ENCODE measurements around the gene MEIOC. TPM values are rescaled to one million over a fixed set of nuclear protein-coding genes. Genes with fewer than 3 reads are reported as not detected.
A peak's percentile ranks its signal among the peaks of the same experiment; 100 is the strongest.
"Not testable (repeated sequence)": the region's sequence is repeated elsewhere in the genome, so short reads cannot be mapped to it uniquely, and the experiment has no call there.

The MEIOC gene
- total RNA-seq, 2 donors from 2014 or later: 0.10 TPM; not detected in 1

DNA sequence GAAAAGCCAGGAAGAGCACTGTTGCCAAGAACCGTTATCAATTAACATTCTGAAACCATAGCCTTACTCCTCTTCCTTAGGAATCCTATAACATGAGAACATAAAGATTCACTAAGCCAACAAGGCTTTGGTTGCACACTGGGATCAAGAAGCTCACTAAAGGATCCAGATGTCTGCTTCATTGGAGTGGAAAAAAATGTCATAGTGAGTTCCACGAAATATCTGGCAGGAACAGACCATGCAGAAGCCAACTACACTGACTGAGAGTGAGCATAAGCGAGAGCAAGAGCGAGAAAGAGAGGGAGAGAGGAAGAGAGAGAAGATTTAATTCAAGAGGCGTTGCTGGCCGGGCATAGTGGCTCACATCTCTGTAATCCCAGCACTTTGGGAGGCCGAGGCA, 13.4 kb upstream of the MEIOC start:
- intact Hi-C loops (cut with DNase I): no loop called here
- no peak for DNase-seq (ENCODE audit: low spot score)

DNA sequence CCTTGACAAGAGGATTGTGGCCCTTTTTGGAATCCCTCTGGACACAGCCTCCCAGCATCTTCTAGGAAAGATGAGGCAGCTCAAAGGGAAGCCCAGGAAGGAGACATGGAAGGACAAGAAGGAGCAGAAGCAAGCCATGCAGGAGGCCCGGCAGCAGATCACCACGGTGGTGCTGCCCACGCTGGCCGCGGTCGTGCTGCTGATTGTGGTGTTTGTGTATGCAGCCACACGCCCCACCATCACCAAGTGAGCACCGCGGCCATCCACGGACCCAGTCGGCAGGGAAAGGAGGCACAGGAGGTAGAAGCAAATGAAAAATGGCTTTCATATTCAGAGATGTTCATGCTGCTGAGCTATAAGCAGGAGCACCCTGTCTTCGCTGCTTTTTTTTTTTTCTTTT, 10.9 kb upstream of the MEIOC start:
- intact Hi-C loops (cut with DNase I): no loop called here
- peak; percentile 49 for DNase-seq (ENCODE audit: low spot score)

DNA sequence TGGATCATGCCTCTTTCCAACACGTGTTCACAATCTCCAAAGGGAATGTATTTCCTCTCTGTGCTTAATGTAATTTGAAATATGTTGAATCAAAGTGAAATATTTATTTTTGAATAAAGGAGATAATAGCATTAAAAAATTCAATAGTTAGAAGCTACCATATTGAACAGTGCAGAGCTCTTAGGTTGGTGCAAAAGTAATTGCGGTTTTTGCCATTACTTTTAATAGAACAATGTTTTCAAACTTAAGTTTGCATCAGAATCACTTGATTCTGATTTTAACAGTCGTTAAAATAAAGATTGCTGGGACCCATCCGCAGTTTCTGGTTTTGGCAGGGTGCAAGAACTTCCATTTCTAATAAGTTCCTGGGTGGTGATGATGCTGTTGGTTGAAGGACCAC, 10.0 kb upstream of the MEIOC start:
- intact Hi-C loops (cut with DNase I): no loop called here
- DNase-seq (ENCODE audit: low spot score): no peak

DNA sequence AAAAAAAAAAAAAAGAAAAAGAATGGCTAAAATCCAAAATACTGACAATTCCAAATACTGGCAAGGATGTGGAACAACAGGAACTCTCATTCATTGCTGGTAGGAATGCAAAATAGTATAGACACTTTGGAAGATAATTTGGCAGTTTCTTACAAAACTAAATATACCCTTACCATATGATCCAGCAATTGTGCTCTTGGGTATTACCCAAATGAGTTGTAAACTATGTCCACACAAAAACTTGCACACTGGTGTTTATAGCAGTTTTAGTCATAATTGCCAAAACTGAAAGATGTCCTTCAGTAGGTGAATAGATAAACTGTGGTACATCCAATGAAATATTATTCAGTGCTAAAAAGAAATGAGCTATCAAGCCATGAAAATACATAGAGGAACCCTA, 8.5 kb upstream of the MEIOC start:
- intact Hi-C loops (cut with DNase I): no loop called here
- no peak for DNase-seq (ENCODE audit: low spot score)

DNA sequence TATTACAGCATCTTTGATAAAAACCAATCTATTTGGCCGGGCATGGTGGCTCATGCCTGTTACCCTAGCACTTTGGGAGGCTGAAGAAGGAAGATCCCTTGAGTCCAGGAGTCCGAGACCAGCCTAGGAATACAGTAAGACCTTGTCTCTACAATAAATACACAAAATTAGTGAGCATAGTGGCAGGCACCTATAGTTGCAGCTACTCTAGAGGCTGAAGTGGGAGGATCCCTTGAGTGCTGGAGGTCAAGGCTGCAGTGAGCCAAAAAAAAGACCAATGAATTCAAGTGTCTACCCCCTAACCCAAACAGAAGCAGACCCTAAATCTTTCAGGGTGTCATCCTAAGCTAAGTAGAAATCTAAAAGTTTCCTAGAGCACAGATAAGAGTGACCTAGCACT, 7.3 kb upstream of the MEIOC start:
- DNase-seq (ENCODE audit: low spot score): no peak
- intact Hi-C loops (cut with DNase I): no loop called here

DNA sequence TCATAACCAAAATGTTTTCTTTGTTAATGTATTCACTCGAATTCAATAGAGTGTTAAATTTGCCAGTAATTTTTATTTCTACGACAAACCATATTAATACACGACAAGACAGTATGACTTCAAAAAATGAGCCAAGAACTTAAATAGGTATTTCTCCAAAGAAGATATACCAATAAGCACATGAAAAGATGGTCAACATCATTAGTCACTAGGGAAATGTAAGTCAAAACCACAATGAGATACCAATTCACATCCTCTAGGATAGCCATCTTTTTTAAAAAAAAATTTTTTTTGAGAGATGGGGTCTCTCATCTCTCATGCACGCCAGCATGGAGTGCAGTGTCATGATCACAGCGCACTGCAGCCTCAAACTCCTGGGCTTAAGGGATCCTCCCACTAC, 5.0 kb upstream of the MEIOC start:
- intact Hi-C loops (cut with DNase I): no loop called here
- no peak for DNase-seq (ENCODE audit: low spot score)

DNA sequence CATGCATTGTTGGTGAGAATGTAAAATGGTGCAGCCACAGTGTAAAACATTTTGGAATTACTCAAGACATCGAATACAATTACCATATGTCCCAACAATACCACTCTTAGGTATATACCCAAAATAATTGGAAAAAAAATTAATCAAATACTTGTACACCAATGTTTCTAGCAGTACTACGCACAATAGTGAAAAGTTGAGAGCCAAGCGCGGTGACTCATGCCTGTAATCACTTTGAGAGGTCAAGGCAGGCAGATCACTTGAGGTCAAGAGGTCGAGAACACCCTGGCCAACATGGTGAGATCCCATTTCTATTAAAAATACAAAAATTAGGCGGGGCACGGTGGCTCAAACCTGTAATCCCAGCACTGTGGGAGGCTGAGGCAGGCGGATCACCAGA, 3.5 kb upstream of the MEIOC start:
- no peak for DNase-seq (ENCODE audit: low spot score)
- intact Hi-C loops (cut with DNase I): no loop called here

DNA sequence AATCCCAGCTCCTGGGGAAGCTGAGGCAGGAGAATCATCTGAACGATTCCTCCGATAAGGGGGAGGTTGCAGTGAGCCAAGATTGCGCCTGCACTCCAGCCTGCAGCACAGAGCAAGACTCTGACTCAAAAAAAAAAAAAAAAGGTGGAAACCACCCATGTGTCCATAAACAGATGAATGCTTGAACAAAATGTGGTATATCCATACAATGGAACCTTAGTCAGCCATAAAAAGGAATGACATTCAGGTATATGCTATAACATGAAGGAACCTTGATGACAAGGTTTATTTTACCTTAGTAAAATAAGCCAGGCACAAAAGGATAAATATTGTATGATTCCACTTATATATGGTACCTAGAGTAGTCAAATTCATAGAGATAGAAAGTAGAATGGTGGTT, 2.9 kb upstream of the MEIOC start:
- intact Hi-C loops (cut with DNase I): no loop called here
- no peak for DNase-seq (ENCODE audit: low spot score)

DNA sequence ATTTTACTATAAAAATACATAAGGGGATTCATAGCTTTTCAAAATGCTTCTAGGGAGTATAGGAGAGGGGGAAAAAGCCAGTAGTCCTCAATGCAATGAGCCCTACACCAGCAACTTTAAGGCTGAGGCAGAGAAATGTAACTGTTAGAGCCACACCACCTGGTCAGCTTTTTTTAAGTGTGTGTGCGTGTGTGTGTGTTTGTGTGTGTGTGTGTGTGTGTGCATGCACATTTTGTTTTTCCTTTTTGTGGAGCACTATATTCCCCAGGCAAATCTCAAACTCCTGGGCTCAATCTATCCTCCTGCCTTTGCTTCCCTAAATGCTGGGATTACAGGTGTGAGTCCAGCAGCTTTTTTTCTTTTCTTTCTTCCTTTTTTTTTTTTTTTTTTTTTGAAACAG, 2.3 kb upstream of the MEIOC start:
- no peak for DNase-seq (ENCODE audit: low spot score)
- intact Hi-C loops (cut with DNase I): no loop called here

DNA sequence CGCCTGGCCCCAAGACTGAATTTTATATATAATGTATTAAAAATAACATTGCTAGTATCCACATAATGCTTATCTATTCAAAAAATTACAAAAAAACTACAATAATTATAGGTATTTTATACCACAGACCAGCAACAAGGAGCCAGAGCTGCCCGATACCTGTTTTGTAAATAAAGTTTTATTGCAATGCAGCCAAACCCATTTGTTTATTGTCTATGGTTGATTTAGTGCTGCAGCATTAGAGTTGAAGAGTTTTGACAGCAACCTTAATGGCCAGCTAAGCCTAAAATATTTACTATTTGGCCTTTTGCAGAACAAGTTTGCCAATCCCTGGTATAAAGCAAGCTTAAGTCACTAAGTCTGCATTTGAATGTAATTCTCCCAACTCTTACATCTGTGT, 5.6 kb downstream of the MEIOC start:
- no peak for DNase-seq (ENCODE audit: low spot score)
- intact Hi-C loops (cut with DNase I): no loop called here

DNA sequence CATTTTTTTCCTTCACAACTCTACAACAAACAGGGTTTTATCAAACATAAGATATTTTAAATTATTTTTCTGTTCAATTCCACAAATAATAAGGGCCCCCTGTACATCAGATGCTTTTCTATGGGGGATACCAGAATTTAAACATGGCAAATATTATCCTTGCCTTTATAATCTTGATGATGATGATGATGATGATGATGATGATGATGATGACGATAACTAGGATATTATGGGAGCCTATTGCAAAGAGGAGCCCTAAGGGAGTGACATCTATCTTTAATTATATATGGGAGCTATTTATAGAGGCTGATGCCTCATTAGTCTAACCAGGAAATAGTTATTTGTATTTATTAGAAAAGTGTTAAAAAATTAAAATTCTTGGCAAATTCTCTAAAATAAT, 6.8 kb downstream of the MEIOC start:
- no peak for DNase-seq (ENCODE audit: low spot score)
- intact Hi-C loops (cut with DNase I): no loop called here

DNA sequence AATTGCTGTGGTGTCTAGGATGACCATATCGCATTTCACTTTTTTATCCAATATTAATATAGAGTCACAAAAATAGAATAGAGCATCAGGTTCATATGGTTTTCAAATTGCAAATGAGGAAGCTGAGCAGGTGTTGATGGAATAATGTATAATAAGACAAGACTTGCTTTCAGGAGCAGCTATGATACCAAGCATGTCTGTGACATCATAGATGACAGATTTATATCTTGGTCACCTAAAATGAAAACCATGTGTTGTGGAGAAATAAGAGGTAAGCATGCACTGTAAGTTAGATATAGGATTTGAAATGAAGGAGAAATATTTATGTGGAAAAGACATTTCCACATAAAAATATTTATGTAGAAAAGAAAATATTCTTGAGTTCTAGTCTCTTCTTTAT, 8.6 kb downstream of the MEIOC start:
- intact Hi-C loops (cut with DNase I): no loop called here
- DNase-seq (ENCODE audit: low spot score): no peak

DNA sequence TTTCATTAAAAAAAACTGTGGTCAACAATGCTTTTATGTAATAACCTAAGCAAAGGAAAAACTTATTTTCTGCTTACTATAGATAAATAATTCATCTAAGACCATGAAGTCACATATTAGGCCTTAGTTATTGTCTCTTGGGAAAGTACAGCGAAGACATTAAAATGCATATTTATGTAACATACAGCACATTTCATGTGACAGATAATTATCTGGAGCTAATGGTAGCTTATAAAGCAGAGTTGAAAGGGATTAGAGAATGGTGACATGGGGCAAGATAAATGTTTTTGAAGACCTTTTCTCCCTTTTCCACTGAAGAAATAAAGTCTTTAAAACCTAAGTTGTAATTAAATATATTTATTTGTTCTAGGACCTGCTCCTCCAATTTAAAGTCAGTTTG, 9.7 kb downstream of the MEIOC start:
- DNase-seq (ENCODE audit: low spot score): no peak
- intact Hi-C loops (cut with DNase I): no loop called here

DNA sequence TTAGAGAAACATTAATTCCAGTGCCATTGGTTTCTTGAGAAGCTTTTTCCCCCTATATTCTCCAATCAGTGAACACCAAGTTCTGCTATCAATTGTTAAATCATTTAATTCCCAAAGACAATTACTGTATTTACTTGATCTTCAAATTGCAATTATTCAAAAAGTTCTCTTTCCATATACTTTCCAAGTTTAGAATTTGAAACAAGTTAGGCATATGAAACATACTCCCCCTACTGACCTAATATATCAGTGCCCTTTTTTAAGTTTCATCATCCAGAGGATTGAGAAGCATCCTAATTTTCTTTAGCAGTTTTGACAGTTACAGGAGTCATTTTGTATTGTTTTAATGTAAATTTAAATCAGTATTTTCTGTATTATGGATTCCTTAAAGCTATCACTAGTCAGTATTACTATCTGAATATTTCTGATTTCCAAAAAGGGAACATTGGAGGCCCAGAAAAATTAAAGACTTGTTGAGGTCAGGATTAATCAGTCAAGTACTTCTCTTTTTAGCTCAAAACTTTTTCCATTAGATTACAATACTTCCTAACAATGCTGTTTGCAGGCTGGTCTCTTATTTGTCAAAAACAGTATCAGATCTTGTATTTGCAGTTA, 16.3 kb downstream of the MEIOC start:
- no peak for DNase-seq (ENCODE audit: low spot score)
- intact Hi-C loops (cut with DNase I): no loop called here

DNA sequence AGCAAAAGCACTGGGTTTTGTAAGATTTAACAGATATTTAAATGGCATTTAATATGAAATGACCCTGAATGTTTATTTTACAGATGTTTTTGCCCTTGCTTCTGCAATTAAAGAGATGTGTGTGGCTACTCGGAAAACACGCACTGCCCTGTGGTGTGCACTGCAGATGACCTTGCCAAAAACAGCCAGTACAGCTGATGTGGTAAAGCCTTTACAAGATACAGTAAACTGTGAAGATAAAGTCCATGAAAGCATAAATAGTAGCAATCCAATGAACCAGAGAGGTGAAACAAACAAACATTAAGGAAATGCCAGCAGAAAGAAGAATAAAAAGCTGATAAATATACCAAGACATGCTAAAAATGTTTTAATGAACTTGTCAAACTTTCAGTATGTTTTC, 17.6 kb downstream of the MEIOC start:
- intact Hi-C loops (cut with DNase I): no loop called here

DNA sequence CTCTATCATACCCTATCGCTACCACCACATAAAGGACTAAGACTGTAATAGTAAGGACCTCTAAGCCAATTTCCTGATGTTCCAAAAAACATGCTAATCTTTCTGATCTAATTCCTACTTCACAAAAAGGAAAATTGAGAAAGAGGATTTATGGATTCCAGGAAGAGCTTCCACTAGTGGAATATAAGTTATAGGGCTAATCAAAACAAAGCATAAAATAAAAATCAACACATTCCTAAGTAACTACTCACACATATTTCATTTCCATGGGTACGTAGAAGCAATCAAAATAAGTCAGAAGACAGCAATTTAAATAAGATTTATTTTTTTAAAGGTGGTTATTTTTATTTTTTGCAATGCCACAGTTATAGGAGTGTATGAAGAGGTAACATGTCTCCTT, 20.9 kb downstream of the MEIOC start:
- no peak for DNase-seq (ENCODE audit: low spot score)
- intact Hi-C loops (cut with DNase I): no loop called here

More for the DNA sequence above, 17.6 kb downstream of the MEIOC start:
- DNase-seq (ENCODE audit: low spot score): no peak

DNA sequence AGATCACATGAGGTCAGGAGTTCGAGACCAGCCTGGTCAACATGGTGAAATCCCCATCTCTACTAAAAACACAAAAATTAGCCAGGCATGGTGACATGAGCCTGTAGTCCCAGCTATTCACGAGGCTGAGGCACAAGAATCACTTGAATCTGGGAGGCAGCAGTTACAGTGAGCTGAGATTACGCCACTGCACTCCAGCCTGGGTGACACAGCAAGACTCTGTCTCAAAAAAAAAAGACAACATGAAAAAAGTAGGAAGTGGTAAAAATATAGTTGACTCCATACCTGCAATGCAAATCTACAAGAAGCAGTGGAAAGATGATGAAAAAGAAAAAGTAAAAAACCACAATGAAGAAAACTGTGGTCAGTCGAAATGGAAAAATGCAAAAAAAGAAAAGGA, 27.0 kb downstream of the MEIOC start:
- intact Hi-C loops (cut with DNase I); DNase-seq (ENCODE audit: low spot score): not testable (repeated sequence)

DNA sequence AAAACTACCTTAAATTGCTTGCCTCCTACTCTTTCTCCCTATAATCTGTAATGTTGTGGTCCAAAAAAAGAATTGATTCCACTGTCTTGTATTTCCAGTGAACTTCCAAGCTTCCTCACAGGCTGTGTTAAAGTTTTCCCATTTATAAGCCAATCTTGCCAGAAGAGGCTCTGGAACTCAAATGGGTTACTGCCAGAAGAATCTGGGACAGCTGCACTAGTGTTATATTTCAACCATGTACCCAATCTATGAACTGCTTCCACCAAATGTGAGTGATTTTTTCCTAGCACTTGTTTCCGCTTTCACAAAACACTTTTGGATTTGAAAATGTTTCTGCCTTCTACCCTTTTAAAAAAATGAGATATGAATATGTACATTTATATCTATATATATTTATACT, 31.5 kb downstream of the MEIOC start:
- DNase-seq (ENCODE audit: low spot score): no peak
- intact Hi-C loops (cut with DNase I): no loop called here

DNA sequence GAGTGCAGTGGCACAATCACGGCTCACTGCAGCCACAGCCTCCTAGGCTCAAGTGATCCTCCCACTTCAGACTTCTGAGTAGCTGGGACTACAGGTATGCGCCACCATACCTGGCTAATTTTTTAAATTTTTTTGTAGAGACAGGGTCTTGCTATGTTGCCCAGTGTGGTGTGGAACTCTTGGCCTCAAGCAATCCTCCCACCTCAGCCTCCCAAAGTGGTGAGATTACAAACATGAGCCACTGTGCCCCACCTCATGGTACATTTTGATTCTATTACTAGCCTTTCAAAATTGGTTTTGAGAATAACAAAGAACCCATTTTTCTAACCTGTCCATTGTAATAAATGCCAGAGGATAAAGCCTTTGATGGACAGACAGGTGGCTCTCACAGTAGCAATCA, 31.9 kb downstream of the MEIOC start:
- no peak for DNase-seq (ENCODE audit: low spot score)
- intact Hi-C loops (cut with DNase I): no loop called here

DNA sequence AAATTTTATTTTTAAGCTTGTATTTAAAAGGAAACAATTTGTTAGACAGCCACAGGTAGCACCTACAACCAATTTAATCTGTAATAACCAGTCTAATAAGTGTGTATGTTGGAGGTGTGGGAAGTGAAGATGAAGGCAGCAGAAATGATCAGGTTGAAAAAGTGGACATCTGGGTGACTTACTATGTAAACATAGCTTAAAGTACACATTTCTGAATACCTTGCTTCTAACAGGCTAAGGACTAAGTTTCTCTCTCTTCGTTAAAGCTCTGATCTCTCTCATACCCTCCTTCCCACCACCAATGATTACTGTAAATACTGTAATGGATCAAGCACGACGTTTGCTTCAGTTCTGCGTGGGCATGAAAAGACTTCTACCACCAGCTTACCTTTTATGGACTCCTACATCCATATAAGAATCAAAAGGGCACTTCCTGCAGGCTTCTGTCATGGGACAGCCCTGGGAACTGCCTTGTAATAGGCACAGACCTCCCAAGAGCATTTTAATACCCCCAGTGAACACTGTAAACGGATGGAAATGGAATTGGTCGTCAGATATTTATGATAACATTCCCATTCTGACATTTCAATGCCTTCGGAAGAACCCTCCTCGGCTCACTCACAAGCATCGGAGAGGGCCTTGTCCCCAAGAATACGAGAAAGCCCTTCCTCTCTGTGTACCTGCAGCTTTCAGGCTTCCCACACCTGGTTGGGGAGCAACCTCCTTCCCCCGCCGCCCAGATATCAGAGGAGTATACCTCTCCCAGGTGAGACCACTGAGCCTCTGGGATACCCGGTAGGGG, 32.6 kb downstream of the MEIOC start:
- intact Hi-C loops (cut with DNase I): no loop called here

DNA sequence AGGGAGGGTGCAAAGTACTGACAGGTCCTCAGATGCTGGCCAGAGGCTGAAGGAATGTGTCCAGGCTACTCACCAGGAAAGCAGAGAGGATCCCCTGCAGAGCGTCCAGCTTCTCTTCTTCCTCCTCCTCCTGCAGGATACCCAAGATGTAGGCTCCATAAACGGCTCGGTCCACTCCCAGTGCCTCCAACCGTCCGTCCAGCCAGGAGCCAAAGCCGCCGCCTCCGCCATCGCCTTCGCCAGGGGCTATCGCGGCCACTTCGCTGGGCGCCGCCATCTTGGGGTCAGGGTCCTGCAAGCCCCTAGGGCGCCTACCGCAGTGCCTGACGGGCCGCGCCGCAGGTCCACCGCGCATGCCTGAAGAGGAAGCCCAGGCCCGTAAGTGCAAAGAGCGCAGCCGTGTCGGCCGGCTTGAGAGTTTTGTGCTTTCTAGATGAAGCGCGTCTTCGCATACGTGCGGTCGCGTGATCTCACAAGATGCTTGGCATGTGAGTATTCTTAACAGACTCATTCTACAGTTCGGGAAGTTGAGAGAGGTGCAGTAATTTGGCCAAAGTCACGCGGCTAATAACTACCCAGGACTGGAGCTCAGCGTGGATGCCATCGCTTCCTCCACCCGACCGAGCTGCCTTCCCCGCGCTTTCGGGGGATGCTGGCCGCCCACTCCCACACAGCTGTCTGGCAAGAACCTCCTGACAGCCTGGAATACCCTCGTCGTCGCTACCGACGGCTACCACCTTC, 33.4 kb downstream of the MEIOC start, which contains the start of gene CCDC43:
Gene CCDC43 (minus strand): TSS at position 300 of the 741 bp plus-strand sequence. CDS start 23 bp downstream, at position 277.
- intact Hi-C loops (cut with DNase I): no loop called here
- peak; percentile 97 for DNase-seq (ENCODE audit: low spot score)

More for the DNA sequence above, 32.6 kb downstream of the MEIOC start:
- no peak for DNase-seq (ENCODE audit: low spot score)
